AML-193 (cell line): ENCODE data around the gene LTA.
A peak's percentile ranks its signal among the peaks of the same experiment; 100 is the strongest.

Source experiments
- DNase-seq, 2 experiments: peaks; one replicate each; lab custom pipeline; 2025; lab: John Stamatoyannopoulos, UW

The LTA gene

DNA sequence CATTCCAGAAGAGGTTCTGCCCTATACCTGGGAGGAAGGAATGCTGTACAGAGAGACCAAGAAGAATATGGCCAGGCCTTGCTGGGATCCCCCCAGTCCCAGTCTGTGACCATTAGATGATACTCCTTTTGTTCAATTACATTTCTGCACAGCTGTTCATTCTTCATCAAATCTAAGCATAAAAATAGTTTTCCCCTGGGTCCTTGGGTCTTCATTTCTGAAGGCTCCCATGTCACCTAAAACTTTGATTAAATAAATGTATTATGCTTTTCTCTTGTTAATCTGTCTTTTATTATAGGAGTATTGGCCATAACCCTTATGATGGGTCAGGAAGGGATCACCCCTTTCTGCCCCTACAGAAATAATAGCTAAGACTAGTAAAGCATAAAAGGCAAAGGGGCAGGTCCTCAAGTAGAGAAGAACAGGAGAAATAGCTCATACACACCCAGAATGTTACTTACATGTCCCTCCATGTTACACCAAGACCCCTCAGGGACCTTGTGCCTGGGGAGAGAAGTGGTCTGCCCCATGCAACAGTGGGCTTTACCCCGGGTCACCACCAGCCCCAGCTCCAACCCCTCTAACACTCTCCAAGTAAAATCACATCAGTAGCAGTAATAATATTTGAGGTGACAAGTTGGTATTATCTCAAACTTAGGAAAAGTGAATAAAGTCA lies 2.1 kb upstream of the LTA start:
- no peak for DNase-seq

GRCh38 chr6:31573239-31574105 lies 1.4 kb downstream of the LTA start:
- no peak for DNase-seq

GRCh38 chr6:31574106-31575061 lies 2.3 kb downstream of the LTA start:
- DNase-seq = no peak

DNA sequence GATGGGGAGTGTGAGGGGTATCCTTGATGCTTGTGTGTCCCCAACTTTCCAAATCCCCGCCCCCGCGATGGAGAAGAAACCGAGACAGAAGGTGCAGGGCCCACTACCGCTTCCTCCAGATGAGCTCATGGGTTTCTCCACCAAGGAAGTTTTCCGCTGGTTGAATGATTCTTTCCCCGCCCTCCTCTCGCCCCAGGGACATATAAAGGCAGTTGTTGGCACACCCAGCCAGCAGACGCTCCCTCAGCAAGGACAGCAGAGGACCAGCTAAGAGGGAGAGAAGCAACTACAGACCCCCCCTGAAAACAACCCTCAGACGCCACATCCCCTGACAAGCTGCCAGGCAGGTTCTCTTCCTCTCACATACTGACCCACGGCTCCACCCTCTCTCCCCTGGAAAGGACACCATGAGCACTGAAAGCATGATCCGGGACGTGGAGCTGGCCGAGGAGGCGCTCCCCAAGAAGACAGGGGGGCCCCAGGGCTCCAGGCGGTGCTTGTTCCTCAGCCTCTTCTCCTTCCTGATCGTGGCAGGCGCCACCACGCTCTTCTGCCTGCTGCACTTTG lies 3.3 kb downstream of the LTA start, which contains the start of gene TNF:
Gene TNF (plus strand): TSS at position 231 of the 567 bp plus-strand sequence. CDS start 177 bp downstream, at position 408.
- no peak for DNase-seq

DNA sequence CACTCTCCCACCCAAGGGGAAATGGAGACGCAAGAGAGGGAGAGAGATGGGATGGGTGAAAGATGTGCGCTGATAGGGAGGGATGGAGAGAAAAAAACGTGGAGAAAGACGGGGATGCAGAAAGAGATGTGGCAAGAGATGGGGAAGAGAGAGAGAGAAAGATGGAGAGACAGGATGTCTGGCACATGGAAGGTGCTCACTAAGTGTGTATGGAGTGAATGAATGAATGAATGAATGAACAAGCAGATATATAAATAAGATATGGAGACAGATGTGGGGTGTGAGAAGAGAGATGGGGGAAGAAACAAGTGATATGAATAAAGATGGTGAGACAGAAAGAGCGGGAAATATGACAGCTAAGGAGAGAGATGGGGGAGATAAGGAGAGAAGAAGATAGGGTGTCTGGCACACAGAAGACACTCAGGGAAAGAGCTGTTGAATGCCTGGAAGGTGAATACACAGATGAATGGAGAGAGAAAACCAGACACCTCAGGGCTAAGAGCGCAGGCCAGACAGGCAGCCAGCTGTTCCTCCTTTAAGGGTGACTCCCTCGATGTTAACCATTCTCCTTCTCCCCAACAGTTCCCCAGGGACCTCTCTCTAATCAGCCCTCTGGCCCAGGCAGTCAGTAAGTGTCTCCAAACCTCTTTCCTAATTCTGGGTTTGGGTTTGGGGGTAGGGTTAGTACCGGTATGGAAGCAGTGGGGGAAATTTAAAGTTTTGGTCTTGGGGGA lies 4.0 kb downstream of the LTA start:
- no peak for DNase-seq

- DNase-seq = no peak
Observed at GRCh38 chr6:31576897-31577578, 4.9 kb downstream of the LTA start.

DNA sequence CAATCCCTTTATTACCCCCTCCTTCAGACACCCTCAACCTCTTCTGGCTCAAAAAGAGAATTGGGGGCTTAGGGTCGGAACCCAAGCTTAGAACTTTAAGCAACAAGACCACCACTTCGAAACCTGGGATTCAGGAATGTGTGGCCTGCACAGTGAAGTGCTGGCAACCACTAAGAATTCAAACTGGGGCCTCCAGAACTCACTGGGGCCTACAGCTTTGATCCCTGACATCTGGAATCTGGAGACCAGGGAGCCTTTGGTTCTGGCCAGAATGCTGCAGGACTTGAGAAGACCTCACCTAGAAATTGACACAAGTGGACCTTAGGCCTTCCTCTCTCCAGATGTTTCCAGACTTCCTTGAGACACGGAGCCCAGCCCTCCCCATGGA lies 5.5 kb downstream of the LTA start:
- DNase-seq = no peak

- no peak for DNase-seq
Observed at GRCh38 chr6:31578184-31579118, 6.4 kb downstream of the LTA start.

GRCh38 chr6:31579119-31579505 lies 7.0 kb downstream of the LTA start:
- DNase-seq = no peak

DNA sequence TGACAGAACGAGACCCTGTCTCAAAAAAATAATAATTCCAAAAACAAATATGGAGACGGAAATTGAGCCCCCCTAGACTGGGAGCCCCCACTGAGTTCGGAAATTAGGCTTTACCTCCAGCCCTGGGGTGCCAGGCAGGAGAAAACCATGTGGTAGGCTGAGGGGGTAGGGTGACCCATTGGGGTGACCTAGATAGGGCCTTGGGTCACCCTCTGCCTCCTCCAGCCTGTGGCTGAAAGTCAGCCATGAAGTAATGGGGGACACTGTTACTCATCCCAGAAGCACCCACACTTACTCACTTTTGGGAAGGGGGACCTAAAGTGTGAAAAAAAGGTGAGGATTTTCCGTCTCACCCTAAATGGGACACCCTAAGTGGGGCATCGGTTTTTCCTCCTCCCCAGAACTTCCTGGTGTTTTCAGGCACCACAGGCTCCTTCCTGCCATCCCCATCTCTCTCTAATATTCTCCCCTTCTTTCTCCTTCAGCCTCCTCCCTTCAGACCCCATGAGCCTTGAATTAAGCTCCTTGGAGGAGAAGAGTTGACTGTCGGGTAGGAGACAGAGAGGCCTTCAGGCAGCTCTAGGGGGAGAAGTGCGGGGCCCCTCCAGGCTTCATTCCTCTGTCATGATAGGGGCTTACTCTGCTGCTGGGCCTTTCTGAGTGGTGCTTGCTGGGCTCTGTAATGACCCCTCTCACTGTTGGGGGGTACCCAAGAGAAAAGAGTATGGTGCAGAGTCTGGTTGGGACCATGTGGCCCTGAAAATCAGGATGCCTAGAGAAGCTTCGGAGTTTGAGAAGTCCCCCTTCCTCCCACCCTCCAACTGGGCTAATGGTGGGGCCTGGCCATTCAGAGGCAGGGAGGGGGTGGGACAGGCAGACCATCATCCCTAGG lies 7.7 kb downstream of the LTA start:
- no peak for DNase-seq

GRCh38 chr6:31580438-31580740 lies 8.3 kb downstream of the LTA start:
- no peak for DNase-seq

DNA sequence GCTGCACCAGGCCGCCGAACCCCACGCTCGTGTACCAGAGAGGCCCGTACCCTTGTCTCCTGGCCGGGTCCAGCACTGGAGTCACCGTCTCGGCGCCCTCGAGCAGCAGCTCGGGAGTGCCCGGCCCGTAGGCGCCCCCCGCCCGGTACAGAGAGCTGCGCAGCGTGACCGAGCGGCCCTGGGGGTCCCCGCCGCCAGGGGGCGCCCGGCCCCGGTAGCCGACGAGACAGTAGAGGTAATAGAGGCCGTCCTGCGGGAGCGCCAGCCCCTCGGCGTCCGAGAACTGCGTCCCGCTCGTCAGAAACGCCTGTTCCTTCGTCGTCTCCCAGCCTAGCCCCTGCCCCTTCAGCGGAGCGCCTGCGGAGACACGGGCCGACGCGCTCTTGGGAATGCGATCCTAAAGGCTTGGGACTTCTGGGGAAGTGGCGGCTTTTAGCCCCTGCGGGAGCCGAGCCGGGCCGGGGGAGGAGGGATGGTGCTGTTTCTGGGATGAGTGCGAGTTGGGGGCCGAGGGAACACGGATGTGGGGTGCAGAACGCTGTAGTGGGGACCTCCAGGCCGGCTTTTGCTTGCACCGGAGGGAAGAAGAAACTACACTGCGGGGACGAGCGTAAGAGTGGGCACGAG lies 8.8 kb downstream of the LTA start:
- DNase-seq = peak; percentile 82 to 83

- DNase-seq = no peak
Observed at GRCh38 chr6:31581434-31582229, 9.5 kb downstream of the LTA start.

GRCh38 chr6:31582230-31582643 lies 10.1 kb downstream of the LTA start, which contains the start of gene LTB:
LTB (minus strand) TSS chr6:31582424; CDS start chr6:31582417, 7 bp downstream.
- DNase-seq = no peak

- peak; percentile 46 to 64 for DNase-seq
Observed at GRCh38 chr6:31585491-31585890, 13.4 kb downstream of the LTA start.

DNA sequence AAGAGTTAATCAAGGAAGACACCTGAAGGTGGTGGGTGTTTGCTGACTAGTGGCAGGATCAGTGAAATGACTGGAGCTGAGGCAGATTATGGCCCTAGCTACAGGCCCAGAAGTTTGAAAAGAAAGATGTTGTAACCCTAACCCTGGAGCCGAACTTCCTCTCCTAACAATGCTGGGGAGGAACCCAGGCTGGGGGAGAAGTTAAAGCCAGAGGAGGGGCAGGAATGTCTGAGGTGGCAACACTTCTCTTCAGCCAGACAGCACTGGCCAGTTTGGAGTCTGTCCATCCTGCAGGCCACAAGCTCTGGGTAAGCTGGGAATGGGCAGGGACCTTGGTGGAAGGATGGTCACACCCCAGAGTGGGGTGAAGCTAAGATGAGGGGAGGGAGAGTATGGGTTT lies 13.9 kb downstream of the LTA start, which contains the start of gene LST1:
Gene LST1 (plus strand): TSS at position 270 of the 400 bp plus-strand sequence. CDS start 1,023 bp downstream, outside the sequence.
- DNase-seq = peak; percentile 99
